ENCODE results near the gene RGS16. TPM values are rescaled to one million over a fixed set of nuclear protein-coding genes. Genes with fewer than 3 reads are reported as not detected.
A peak's percentile ranks its signal among the peaks of the same experiment; 100 is the strongest.

Gene RGS16
- total RNA-seq, 1 donor from 2014 or later: 14.1 TPM

- intact Hi-C loops (cut with DNase I): no loop called here
- ATAC-seq (no peak), DNase-seq (ENCODE audit: low spot score) (no peak)
These were observed 27.0 kb upstream of the RGS16 start for GRCh38 chr1:182631053-182631677.

DNA sequence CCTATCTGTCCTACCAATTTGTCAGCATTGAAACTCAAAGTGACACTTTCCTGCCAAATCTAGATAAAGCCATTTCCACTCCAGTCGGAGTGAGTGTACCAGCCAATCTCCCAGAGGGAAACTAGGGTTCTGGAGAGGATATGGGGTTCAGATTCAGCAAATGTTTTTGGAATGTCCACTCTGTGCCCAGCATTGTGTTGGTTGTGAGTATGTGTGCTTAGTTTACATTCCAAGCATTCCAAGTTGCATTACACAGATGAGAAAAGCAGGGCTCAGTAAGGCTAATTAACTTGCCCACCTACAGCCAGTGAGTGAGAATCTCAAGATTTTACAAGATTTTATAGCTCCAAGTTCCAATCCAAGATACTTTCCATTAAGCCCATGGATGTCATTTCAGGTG, 26.4 kb upstream of the RGS16 start:
- ATAC-seq (no peak), DNase-seq (ENCODE audit: low spot score) (no peak)
- intact Hi-C loops (cut with DNase I): no loop called here

DNA sequence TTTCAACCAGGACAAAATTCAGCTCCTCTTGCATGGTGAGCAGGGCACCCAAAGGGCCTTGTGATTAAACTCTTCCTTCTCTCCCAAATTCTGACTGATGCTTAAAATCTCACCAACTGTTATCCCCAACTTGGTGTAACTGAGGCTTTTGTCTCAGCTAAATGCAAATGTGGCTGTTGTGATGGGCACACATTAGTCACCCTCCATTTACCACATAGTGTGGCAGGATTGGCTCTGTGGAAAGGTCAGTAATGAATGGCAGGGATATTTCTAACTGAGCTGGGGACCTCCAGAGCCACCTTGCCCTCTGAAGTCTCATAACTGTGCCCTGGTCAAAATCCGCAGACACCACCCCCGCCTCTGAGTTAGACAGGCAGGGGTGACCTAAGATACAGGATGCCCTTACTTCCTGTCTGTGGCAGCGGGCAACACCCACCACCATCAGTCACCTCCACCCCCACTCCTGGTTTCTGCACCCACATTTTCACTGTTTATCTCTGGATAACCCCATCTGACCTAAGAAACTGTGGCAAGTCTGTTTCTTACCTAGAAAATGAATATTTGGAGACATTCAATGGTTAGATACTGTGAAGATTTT, 25.4 kb upstream of the RGS16 start:
- ATAC-seq (no peak), DNase-seq (ENCODE audit: low spot score) (no peak)
- intact Hi-C loops (cut with DNase I): no loop called here

DNA sequence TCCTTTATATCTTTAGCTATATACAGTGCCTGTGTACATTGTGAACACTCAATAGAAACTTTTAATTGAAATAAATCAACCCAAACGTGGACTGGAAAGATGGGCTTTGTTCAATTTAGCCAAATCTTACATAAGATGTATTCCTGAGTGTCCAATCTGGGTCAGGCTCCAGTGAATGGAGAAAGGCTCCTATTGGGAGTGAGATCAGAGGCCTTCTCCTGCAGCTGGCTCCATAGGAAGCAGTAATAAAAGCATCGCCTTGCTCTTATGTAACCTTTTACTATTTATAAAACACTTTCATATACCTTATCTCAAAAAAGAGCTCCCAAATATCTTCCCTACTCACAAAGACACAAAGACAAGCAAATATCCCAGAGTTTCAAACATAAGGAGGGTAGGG, 24.9 kb upstream of the RGS16 start:
- ATAC-seq (no peak), DNase-seq (ENCODE audit: low spot score) (no peak)
- intact Hi-C loops (cut with DNase I): no loop called here

DNA sequence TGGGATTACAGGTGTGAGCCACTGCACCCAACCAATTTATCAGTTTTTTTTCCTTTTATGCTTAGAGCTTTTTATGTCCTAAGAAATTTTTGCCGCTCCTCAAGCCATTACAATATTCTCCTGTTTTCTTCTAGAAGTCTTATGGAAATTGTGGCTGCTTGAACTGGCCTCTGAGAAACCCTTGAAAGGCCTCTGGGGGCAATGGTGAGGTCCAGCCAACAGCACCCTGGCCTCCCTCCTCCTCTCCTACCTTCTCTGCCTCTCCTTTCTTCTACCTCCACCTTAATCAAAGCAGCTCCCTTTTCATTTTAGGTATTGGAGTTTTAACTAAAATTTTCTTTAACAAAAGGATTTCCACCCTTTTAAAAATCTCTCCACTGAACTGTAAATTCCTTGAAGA, 24.5 kb upstream of the RGS16 start:
- intact Hi-C loops (cut with DNase I): no loop called here
- ATAC-seq: no peak

DNA sequence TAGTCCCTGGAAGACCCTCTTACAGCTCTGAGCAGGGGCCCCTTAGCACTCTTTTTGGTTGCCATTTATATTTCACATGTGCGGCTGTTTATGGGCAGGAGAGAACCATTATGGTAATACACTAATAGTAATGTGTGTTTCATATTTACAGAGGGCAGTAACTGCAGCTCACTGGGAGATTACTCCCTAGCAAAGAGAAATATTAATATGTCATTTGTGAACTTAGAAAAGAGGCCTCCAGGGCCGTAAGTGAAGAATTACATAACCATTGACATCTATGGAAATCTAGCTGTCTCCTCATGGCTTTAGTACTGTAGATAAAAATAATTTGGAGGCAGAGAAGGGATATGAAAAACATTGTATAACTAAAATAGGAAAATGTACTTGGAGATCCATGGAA, 23.4 kb upstream of the RGS16 start:
- intact Hi-C loops (cut with DNase I): no loop called here
- DNase-seq (ENCODE audit: low spot score): no peak
- ATAC-seq: no peak

More for the DNA sequence above, 24.5 kb upstream of the RGS16 start:
- no peak for DNase-seq (ENCODE audit: low spot score)

DNA sequence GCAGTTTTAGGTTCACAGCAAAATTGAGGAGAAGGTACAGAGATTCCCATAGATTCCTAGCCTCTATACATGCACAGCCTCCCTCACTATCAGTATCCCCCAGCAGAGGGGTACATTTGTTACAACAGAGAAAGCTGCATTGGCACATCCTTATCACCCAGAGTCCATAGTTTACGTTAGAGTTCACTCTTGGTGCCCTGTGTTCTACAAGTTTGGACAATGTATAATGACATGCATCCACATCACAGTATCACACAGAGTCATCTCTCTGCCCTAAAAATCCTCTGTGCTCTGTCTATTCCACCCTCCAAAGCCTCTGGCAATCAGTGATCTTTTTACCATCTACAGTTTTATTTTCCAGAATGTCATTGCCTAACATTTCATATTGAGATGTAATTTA, 22.3 kb upstream of the RGS16 start:
- intact Hi-C loops (cut with DNase I): no loop called here
- ATAC-seq (no peak), DNase-seq (ENCODE audit: low spot score) (no peak)

GRCh38 chr1:182625719-182626504, 21.7 kb upstream of the RGS16 start:
- intact Hi-C loops (cut with DNase I): no loop called here
- DNase-seq (ENCODE audit: low spot score) (no peak), ATAC-seq (no peak)

DNA sequence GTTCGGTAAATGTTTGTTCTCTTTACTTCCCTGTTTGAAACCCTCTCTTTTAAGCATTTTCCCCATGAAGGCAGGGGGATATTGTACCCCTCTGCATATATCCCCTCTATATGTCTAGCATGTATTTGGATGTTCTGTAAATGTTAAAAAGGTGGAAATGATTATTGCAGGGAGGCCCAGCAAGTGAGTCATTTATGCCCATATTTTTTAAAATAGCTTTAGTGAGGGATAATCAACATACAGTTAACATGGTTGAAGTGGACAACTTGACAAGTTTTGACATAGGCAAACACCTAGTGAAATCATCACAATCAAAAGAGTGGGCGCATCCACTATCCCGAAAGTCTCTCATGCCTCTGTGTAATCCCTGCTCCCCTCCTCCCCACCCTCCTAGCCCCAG, 20.8 kb upstream of the RGS16 start:
- no peak for DNase-seq (ENCODE audit: low spot score)

GRCh38 chr1:182624577-182624976, 20.4 kb upstream of the RGS16 start:
- no peak for ATAC-seq
- intact Hi-C loops (cut with DNase I): no loop called here
- no peak for DNase-seq (ENCODE audit: low spot score)

More for the DNA sequence above, 20.8 kb upstream of the RGS16 start:
- ATAC-seq: no peak
- intact Hi-C loops (cut with DNase I): no loop called here

DNA sequence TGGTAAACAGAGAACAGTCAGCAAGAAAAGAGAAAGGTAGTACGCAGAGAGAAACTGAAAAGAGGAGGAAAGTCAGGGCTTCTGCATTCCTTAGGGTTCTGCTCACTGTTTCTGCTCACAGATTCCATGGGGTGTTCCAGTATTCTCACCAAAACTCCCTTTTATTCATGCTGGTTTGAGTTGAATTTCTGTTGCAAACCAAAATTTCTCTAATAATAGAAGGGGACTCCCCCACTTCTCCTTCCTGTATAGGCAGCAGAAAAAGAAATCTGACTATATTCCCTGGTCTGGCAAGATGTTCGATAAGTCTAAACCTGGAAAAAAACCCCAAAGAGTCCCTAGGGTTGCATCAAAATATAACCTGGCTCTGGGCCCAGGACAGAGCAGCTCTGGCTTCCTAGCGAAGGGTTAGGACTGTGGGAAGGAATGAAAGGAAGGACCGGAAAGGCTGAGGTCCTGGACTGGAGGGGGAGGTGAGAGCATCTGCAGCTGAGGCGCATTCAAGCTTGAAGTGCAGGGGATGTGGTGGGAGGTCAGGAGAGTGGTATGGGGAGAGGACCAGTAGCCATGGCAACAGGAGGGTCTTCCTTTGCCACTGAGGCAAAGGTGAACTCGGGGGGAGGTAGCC, 18.8 kb upstream of the RGS16 start:
- ATAC-seq: peak; percentile 90
- intact Hi-C loops (cut with DNase I): no loop called here

DNA sequence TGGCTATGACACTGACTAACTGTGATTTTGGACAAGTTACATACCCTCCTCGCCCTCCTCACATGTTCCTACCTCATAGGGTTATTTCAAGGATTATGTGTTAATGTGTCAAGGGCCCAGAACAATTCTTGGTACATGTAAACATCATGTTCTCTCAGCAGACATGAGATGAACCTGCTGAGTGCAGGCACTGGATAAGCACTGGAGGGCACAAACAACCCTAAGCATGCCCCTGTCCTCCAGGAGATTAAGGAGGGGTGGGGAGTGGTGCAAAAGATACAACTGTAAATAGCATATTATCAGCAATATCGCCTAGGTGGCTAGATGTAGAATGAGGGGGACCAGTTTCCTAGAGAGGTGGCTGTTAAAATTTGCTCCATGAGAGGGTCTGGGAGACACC, 17.7 kb upstream of the RGS16 start:
- intact Hi-C loops (cut with DNase I): no loop called here
- no peak for ATAC-seq

More for the DNA sequence above, 18.8 kb upstream of the RGS16 start:
- DNase-seq (ENCODE audit: low spot score): no peak

DNA sequence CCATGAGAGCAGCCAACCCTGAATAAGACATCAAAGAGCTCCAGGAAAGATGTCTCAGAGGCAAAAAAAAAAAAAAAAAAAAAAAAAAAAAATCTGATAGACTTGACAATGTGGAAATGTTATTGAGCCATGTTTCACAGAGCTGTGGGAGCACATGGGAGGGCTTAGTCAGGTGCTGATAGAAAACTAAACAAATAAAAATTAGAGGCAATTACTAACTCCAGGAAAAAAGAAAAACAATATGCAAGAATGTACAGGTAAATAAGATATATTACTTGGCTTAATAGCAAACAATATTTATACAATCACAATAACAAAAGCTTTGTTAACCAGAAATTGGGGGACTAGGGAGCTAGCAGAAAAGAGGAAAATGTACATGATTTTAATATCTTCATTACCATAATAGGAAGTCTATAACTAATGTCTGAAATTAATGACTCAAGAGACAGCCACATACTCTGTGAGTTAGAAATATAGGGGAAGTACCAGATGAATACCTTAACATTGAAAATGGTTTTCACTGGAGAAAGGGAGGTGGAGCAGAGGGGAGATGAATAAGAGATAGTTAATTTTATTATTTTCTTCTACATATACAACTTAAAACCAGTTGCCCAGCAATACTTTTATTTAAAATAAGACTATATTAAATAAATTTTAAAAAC, 16.9 kb upstream of the RGS16 start:
- intact Hi-C loops (cut with DNase I): no loop called here
- DNase-seq (ENCODE audit: low spot score) (no peak), ATAC-seq (no peak)

More for the DNA sequence above, 17.7 kb upstream of the RGS16 start:
- DNase-seq (ENCODE audit: low spot score): no peak

- DNase-seq (ENCODE audit: low spot score) (no peak), ATAC-seq (no peak)
- intact Hi-C loops (cut with DNase I): no loop called here
These were observed 13.7 kb upstream of the RGS16 start for GRCh38 chr1:182617734-182618351.

DNA sequence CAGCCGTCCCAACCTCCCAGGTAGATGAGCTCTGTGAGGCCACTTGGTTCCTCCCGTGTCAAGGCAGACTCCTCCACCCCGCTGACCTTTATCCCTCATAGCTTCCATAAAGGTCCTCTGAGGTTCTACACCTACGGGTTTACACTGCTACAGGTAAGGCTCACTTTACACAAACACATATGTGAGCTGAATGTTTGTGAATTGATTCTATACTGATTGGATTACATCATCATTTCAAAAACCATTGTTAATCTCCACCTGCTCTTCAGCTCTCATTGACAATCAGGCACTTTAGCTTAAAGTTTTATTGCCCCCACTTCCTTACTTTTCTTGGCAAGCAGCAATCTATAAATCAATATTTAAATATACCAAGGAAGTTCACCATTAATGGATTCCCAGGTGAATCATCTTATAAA, 12.8 kb upstream of the RGS16 start:
- no peak for ATAC-seq
- DNase-seq (ENCODE audit: low spot score): no peak
- intact Hi-C loops (cut with DNase I): no loop called here

GRCh38 chr1:182616130-182617013, 12.2 kb upstream of the RGS16 start:
- intact Hi-C loops (cut with DNase I): no loop called here
- ATAC-seq: peak; percentile 35

DNA sequence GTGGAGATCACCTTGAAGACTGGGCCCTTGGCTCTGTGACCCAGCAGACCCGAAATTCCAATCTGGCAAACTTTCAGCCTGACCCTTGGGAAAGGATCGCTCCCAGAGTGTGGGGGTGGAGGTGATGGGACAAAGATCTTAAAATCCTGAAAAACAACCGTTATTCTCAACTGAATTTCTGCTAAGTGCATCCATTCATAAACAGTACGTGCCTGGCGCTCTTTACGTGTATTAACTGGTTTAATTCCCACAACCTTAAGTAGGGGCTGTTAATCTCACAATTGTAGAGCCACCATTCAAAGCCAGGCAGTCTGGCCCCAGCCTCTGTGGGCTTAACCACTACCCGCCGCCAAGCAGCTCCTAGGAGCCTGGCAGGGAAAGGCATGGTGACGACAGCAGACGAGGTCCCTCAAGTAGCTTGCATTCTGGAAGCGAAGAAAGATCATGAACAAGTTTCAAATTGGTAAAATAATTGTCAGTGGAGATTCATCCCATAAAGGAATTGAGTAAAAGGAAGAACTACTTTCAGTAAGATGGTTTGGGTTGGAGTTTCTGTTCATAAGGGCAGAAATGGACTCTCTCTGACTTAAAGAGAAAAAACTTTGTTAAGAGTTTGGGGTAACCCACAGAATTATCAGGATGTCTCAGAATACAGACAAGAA, 11.4 kb upstream of the RGS16 start:
- peak; percentile 80 for DNase-seq (ENCODE audit: low spot score)
- intact Hi-C loops (cut with DNase I): no loop called here
- ATAC-seq: peak; percentile 72

More at GRCh38 chr1:182616130-182617013, 12.2 kb upstream of the RGS16 start:
- peak; percentile 83 for DNase-seq (ENCODE audit: low spot score)
